Measurements from ENCODE around the gene ASB14.
A peak's percentile ranks its signal among the peaks of the same experiment; 100 is the strongest.
"Not testable (repeated sequence)": the region's sequence is repeated elsewhere in the genome, so short reads cannot be mapped to it uniquely, and the experiment has no call there.

ASB14 gene

GRCh38 chr3:57292159-57292896 lies at the start of gene ASB14:
ASB14 (minus strand) TSS chr3:57292685; CDS start chr3:57292033, 652 bp downstream.
- no peak for DNase-seq

- DNase-seq: not testable (repeated sequence)
Measured at GRCh38 chr3:57339071-57339642, 46.7 kb upstream of the ASB14 start.

GRCh38 chr3:57338272-57339070 lies 46.0 kb upstream of the ASB14 start:
- not testable (repeated sequence) for DNase-seq

- no peak for DNase-seq
Measured at GRCh38 chr3:57335283-57335938, 42.9 kb upstream of the ASB14 start.

GRCh38 chr3:57331078-57331610 lies 38.7 kb upstream of the ASB14 start:
- no peak for DNase-seq

- DNase-seq: not testable (repeated sequence)
Measured at GRCh38 chr3:57326498-57326897, 34.0 kb upstream of the ASB14 start.

GRCh38 chr3:57314204-57314603 lies 21.7 kb upstream of the ASB14 start:
- no peak for DNase-seq

- DNase-seq: no peak
Measured at GRCh38 chr3:57309769-57310360, 17.4 kb upstream of the ASB14 start.

- DNase-seq: not testable (repeated sequence)
Measured at GRCh38 chr3:57303520-57303919, 11.0 kb upstream of the ASB14 start.

GRCh38 chr3:57298041-57298440 lies 5.6 kb upstream of the ASB14 start:
- DNase-seq: no peak

GRCh38 chr3:57292897-57293526 lies 527 bp upstream of the ASB14 start:
- DNase-seq: no peak

- DNase-seq: no peak
Measured at GRCh38 chr3:57288403-57288802, 4.1 kb downstream of the ASB14 start.

GRCh38 chr3:57287205-57287604 lies 5.3 kb downstream of the ASB14 start:
- DNase-seq: no peak

GRCh38 chr3:57283334-57283733 lies 9.2 kb downstream of the ASB14 start:
- peak in 1 of 2 donors; percentile 17 for DNase-seq

GRCh38 chr3:57281715-57282114 lies 10.8 kb downstream of the ASB14 start:
- DNase-seq: no peak

- DNase-seq: no peak
Measured at GRCh38 chr3:57279685-57280084, 12.8 kb downstream of the ASB14 start.

GRCh38 chr3:57278237-57278636 lies 14.2 kb downstream of the ASB14 start:
- DNase-seq: no peak

- no peak for DNase-seq
Measured at GRCh38 chr3:57275393-57275792, 17.1 kb downstream of the ASB14 start.

- no peak for DNase-seq
Measured at GRCh38 chr3:57274845-57275244, 17.6 kb downstream of the ASB14 start.

GRCh38 chr3:57268416-57268815 lies 24.1 kb downstream of the ASB14 start:
- no peak for DNase-seq

GRCh38 chr3:57261929-57262328 lies 30.6 kb downstream of the ASB14 start:
- no peak for DNase-seq

- no peak for DNase-seq
Measured at GRCh38 chr3:57261119-57261518, 31.4 kb downstream of the ASB14 start.

Measured in inflammatory macrophage treated with lipopolysaccharide for 1 hour (primary cell).